GM12878 (cell line): ENCODE measurements around the gene ENDOU. TPM values are rescaled to one million over a fixed set of nuclear protein-coding genes. Genes with fewer than 3 reads are reported as not detected.

Experiments
- ATAC-seq: fragments of 200-7000 bp; cut with Tn5 transposase; 3 replicates; pipeline ENCODE4 v1.9.1; 2020; ENCODE audit warnings: mild to moderate bottlenecking, moderate library complexity
- BruUV-seq: library from RNA; stranded (reverse); fragments of 400-500 nt; replicated peaks from 2 replicates; lab custom pipeline; 2021; lab: Mats Ljungman, UMichigan
- CTCF ChIA-PET: fragments of 300-600 bp; sonication (Branson Sonifier 250); formaldehyde crosslinking; extraction: SDS; loops from one replicate; lab custom pipeline; 2021; ENCODE audit warnings: inconsistent platforms; lab: Yijun Ruan, JAX
- POLR2A ChIA-PET: fragments of 350-600 bp; formaldehyde crosslinking; extraction: SDS; loops from one replicate; lab custom pipeline; 2021; ENCODE audit warnings: inconsistent platforms; lab: Charles Lee
- RAD21 ChIA-PET: fragments of 300-600 bp; sonication (Branson Sonifier 250); formaldehyde crosslinking; loops from one replicate; lab custom pipeline; 2023; ENCODE audit warnings: antibody characterized with exemption; ENCODE audit not compliant: unreplicated experiment; lab: Charles Lee
- SMC1A ChIA-PET: fragments of 300-600 bp; sonication (Branson Sonifier 250); formaldehyde crosslinking; loops from one replicate; lab custom pipeline; 2023; ENCODE audit not compliant: unreplicated experiment, uncharacterized antibody; lab: Charles Lee
- DNase-seq: peaks from one replicate; pipeline ENCODE4 v3.0.0-alpha.2; 2011; ENCODE audit warnings: low read depth, low spot score
- FAIRE-seq: peaks from 3 replicates; lab custom pipeline; 2011; peaks lifted over from hg19 to GRCh38; lab: Jason Lieb, UNC
- H2AFZ ChIP-seq: 2 replicates; pipeline ENCODE4 v1.6.0; 2011; ENCODE audit warnings: low read depth, low read length, control low read depth; ENCODE audit not compliant: control insufficient read depth
- H3K27ac ChIP-seq: 2 replicates; pipeline ENCODE4 v1.5.1; 2011; ENCODE audit warnings: control low read depth; ENCODE audit not compliant: control insufficient read depth, insufficient read depth
- H3K27me3 ChIP-seq, 2 experiments: replicated peaks in 1 of 2; 2 replicates each; pipeline versions ENCODE4 v1.6.0 to v1.6.1; 2011; ENCODE audit warnings: low read length in 1 of 2; ENCODE audit not compliant: control insufficient read depth in 2 of 2, insufficient read depth in 2 of 2
- H3K36me3 ChIP-seq, 2 experiments: 2 replicates each; pipeline ENCODE4 v1.5.1; 2011; ENCODE audit warnings: low read length in 1 of 2; ENCODE audit not compliant: control insufficient read depth in 2 of 2, insufficient read depth in 2 of 2
- H3K4me1 ChIP-seq: 2 replicates; pipeline ENCODE4 v1.6.1; 2011; ENCODE audit warnings: mild to moderate bottlenecking, low read length, moderate library complexity, mixed read lengths; ENCODE audit not compliant: control insufficient read depth, insufficient read depth
- H3K4me2 ChIP-seq: 2 replicates; pipeline ENCODE4 v1.6.0; 2011; ENCODE audit warnings: control low read depth; ENCODE audit not compliant: control insufficient read depth, insufficient read depth
- H3K4me3 ChIP-seq: fragments of 200-600 bp; sonication (generic); 2 replicates; pipeline ENCODE4 v1.5.1; 2016
- H3K79me2 ChIP-seq: 2 replicates; pipeline ENCODE4 v1.6.0; 2011; ENCODE audit warnings: low read length; ENCODE audit not compliant: control insufficient read depth, insufficient read depth
- H3K9ac ChIP-seq: 2 replicates; pipeline ENCODE4 v1.8.0; 2011; ENCODE audit warnings: low read length, control low read depth, mixed read lengths; ENCODE audit not compliant: control insufficient read depth, insufficient read depth
- H3K9me3 ChIP-seq: replicated peaks from 3 replicates; pipeline ENCODE4 v1.5.1; 2011; ENCODE audit warnings: mild to moderate bottlenecking, low read length; ENCODE audit not compliant: control insufficient read depth, insufficient read depth
- H4K20me1 ChIP-seq: 2 replicates; pipeline ENCODE4 v1.6.0; 2011; ENCODE audit not compliant: control insufficient read depth, insufficient read depth
- ESRRA ChIP-seq: IDR thresholded peaks from 2 replicates; pipeline ENCODE4 v1.6.1; 2012; ENCODE audit warnings: mild to moderate bottlenecking, low read length, improper control_type of control experiment
- ETV6 ChIP-seq, 2 experiments: fragments of 450-650 bp in 1 of 2; IDR thresholded peaks in 1 of 2; conservative IDR thresholded peaks in 1 of 2; 2 replicates each; pipeline ENCODE4 v1.6.1; 2014; ENCODE audit warnings: antibody characterized with exemption in 1 of 2, borderline replicate concordance in 1 of 2, low read depth in 1 of 2, mild to moderate bottlenecking in 1 of 2, moderate library complexity in 1 of 2
- EZH2 ChIP-seq: IDR thresholded peaks from 2 replicates; pipeline ENCODE4 v1.6.1; 2012; ENCODE audit warnings: low read depth, mild to moderate bottlenecking, control low read depth, inconsistent platforms, low read length, borderline replicate concordance; ENCODE audit not compliant: control insufficient read depth
- KAT2A ChIP-seq: conservative IDR thresholded peaks from 2 replicates; pipeline ENCODE4 v1.6.1; 2011; ENCODE audit warnings: low read depth, low read length; ENCODE audit not compliant: control insufficient read depth
- RUNX3 ChIP-seq: IDR thresholded peaks from 2 replicates; pipeline ENCODE4 v1.6.1; 2012; ENCODE audit warnings: low read length, inconsistent platforms
- TBL1XR1 ChIP-seq: IDR thresholded peaks from 2 replicates; pipeline ENCODE4 v1.6.1; 2012; ENCODE audit warnings: low read depth, low read length, improper control_type of control experiment
- ZBED1 ChIP-seq: IDR thresholded peaks from 2 replicates; pipeline ENCODE4 v1.6.1; 2016; ENCODE audit warnings: borderline replicate concordance
- WGBS: methylation state at CpG from one replicate; pipeline ENCODE4 v1.1.6; 2016; ENCODE audit warnings: low lambda C conversion rate; ENCODE audit not compliant: insufficient replicate concordance, insufficient coverage; ENCODE audit errors: missing lambda C conversion rate; 5-methylcytosine and 5-hydroxymethylcytosine counted together
- in situ Hi-C: fragments of 300-500 bp; cut with MboI; formaldehyde crosslinking; loops from 9 replicates; pipeline ENCODE4 v1.14.3; 2018; ENCODE audit warnings: mixed read lengths
- intact Hi-C: fragments of 100-400 bp; cut with micrococcal nuclease; formaldehyde crosslinking; loops from one replicate; pipeline ENCODE4 v1.14.2; 2022; ENCODE audit not compliant: unreplicated experiment
- polyA plus RNA-seq, 11 experiments: library from polyadenylated mRNA; depleted of rRNA in 4 of 11; unstranded in 6 of 11; stranded (reverse) in 5 of 11; fragments of >200 nt; fragmentation: Nextera tagmentation in 4 of 11; fragmentation: Illumina TruSeq in 1 of 11; extraction: Ambion mirVana in 4 of 11; extraction: Trizol in 1 of 11; gene quantifications; 1 replicate in 1 of 11; 2 replicates in 10 of 11; pipeline versions ENCODE4 v1.2.1 to v1.2.3, GENCODE V29; 2011 to 2016; ENCODE audit warnings: inconsistent platforms in 2 of 11, missing spikeins in 2 of 11, low read depth in 1 of 11
- total RNA-seq, 4 experiments: library from RNA; depleted of rRNA in 3 of 4; stranded (reverse); fragments of >200 nt in 3 of 4; fragmentation: Illumina TruSeq in 1 of 4; extraction: Trizol in 1 of 4; gene quantifications; 2 replicates each; pipeline versions ENCODE4 v1.2.1 to v1.2.3, GENCODE V29; 2013 to 2021
- TF ChIP-seq, protein P1 (sequence below): fragments of 450-650 bp; IDR thresholded peaks from 2 replicates; pipeline ENCODE4 v1.6.1; 2017; ENCODE audit warnings: mild to moderate bottlenecking, moderate library complexity

The ENDOU gene
- total and polyA plus RNA-seq, 10 of the 15 experiments (the other 5 are each of a cell fraction or from before 2014, with no cell fraction given): 0.03 to 0.17 (median 0.10) TPM; not detected in 4

DNA sequence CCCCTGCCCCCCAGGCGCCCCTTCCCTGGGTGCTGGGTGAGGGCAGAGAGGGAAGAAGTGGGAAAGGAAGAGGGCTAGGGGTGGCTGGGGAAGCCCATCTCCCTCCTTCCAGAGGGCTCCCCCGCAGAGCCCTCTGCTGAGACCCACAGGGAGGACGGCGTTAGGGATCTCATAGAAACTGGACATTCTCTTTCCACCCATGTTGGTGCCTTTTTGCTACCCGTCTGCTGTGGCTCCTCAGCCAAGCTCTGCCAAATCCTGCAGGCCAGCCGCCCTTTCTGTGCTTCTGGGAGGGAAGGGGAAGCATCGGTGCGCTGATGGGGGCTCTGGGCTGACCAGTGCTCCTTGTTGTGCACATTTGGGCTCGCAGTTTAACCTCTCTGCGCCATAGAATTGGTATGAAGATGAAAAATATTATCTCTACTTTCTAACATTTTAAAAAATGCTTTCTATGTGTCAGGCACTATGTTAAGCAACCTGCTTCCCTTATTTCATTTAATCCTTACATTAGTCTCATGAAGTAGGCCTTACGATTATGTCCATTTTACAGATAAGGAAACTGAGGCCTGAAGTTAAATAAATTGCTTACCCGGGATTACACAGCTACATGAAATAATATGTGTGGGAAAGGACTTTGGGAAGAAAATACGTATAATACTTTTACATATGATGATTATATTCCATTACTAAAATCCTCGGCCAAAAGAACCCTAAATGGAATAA, 48.7 kb upstream of the ENDOU start:
- no peak for FAIRE-seq
- RAD21 ChIA-PET: interaction anchor here (0.9 to 9.0 kb wide), 3 partner anchors 33 to 64 kb away, joined by 3 to 120 read pairs (median 5); no protein-coding TSS in a partner anchor
- CTCF ChIA-PET: interaction anchor here (0.6 to 19.3 kb wide), 8 partner anchors 9 to 63 kb away, joined by 3 to 814 read pairs (median 14); partner anchors contain the start of gene RAPGEF3
- BruUV-seq: no TSS peak
- no peak; the same call in 2 of the 3 replicates for ATAC-seq
- H3K4me3 ChIP-seq: peak overlapping the region; percentile 80
- peak overlapping the region; percentile 85 for H2AFZ ChIP-seq
- peak overlapping the region; percentile 77 for H3K4me2 ChIP-seq
- no peaks in the 10 kb centered on the region for H3K36me3 ChIP-seq
- no peak for TF ChIP-seq ZBED1
- TF ChIP-seq KAT2A: no peak
- no peak for TF ChIP-seq ETV6 (conservative IDR thresholded peaks at IDR 0.05 in 1 of 2, IDR thresholded peaks at IDR 0.05 in 1 of 2; ENCODE audit: borderline replicate concordance in 1 of 2, low read depth in 1 of 2)
- no peak for TF ChIP-seq TBL1XR1
- TF ChIP-seq, protein P1, sequence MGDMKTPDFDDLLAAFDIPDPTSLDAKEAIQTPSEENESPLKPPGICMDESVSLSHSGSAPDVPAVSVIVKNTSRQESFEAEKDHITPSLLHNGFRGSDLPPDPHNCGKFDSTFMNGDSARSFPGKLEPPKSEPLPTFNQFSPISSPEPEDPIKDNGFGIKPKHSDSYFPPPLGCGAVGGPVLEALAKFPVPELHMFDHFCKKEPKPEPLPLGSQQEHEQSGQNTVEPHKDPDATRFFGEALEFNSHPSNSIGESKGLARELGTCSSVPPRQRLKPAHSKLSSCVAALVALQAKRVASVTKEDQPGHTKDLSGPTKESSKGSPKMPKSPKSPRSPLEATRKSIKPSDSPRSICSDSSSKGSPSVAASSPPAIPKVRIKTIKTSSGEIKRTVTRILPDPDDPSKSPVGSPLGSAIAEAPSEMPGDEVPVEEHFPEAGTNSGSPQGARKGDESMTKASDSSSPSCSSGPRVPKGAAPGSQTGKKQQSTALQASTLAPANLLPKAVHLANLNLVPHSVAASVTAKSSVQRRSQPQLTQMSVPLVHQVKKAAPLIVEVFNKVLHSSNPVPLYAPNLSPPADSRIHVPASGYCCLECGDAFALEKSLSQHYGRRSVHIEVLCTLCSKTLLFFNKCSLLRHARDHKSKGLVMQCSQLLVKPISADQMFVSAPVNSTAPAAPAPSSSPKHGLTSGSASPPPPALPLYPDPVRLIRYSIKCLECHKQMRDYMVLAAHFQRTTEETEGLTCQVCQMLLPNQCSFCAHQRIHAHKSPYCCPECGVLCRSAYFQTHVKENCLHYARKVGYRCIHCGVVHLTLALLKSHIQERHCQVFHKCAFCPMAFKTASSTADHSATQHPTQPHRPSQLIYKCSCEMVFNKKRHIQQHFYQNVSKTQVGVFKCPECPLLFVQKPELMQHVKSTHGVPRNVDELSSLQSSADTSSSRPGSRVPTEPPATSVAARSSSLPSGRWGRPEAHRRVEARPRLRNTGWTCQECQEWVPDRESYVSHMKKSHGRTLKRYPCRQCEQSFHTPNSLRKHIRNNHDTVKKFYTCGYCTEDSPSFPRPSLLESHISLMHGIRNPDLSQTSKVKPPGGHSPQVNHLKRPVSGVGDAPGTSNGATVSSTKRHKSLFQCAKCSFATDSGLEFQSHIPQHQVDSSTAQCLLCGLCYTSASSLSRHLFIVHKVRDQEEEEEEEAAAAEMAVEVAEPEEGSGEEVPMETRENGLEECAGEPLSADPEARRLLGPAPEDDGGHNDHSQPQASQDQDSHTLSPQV: no peak
- TF ChIP-seq EZH2: no peak
- TF ChIP-seq RUNX3: no peak
- TF ChIP-seq ESRRA: no peak
- TF ChIP-seq, all 136 proteins: peak for 0
- 0 out of 2 replicates have a peak overlapping the region, but pooled peaks have one; percentile 52 for H3K9ac ChIP-seq
- no peak for DNase-seq
- H3K9me3 ChIP-seq: no peaks in the 10 kb centered on the region
- 68% methylated on average over 13 of the region's 14 CpGs for WGBS
- intact Hi-C loops (loop anchor here (10.0 kb wide), 1 partner anchor 739 kb away; no protein-coding TSS in a partner anchor), in situ Hi-C loops (no loop called here)
- H3K27me3 ChIP-seq: no peaks in the 10 kb centered on the region
- H3K4me1 ChIP-seq: peaks cover 17% of the 10 kb centered on the region; the same call in 1 of the 2 replicates
- H4K20me1 ChIP-seq: no peaks in the 10 kb centered on the region
- H3K79me2 ChIP-seq: no peaks in the 10 kb centered on the region
- ChIA-PET SMC1A (interaction anchor here (1.0 to 11.3 kb wide), 2 partner anchors 15 to 32 kb away, joined by 3 to 139 read pairs; partner anchors contain the start of gene RAPGEF3), POLR2A (interaction anchor here (0.9 kb wide), 1 partner anchor 33 kb away, joined by 3 read pairs; no protein-coding TSS in a partner anchor)
- no peak overlapping the region for H3K27ac ChIP-seq
